Neuronal stem cell (in vitro differentiated cells): ENCODE results near the gene CCDC8. TPM values are rescaled to one million over a fixed set of nuclear protein-coding genes. Genes with fewer than 3 reads are reported as not detected.

Experiments
- DNase-seq: peaks from one replicate; pipeline ENCODE4 v3.0.0-alpha.2; 2013; ENCODE audit warnings: low spot score
- H2AFZ ChIP-seq: one replicate; pipeline ENCODE4 v1.6.1; 2013; ENCODE audit warnings: mild to moderate bottlenecking, low read length, inconsistent platforms
- H2AK5ac ChIP-seq: 2 replicates; pipeline ENCODE4 v1.6.1; 2013; ENCODE audit warnings: low read depth, mild to moderate bottlenecking, inconsistent platforms, low read length, moderate library complexity, mixed read lengths
- H2BK120ac ChIP-seq: 2 replicates; pipeline ENCODE4 v1.6.1; 2013; ENCODE audit warnings: low read depth, mild to moderate bottlenecking, inconsistent platforms, low read length, moderate library complexity, mixed read lengths
- H2BK12ac ChIP-seq: one replicate; pipeline ENCODE4 v1.6.1; 2013; ENCODE audit warnings: low read length, inconsistent platforms
- H2BK15ac ChIP-seq: 2 replicates; pipeline ENCODE4 v1.6.1; 2013; ENCODE audit warnings: mild to moderate bottlenecking, low read length, inconsistent platforms, mixed read lengths
- H2BK5ac ChIP-seq: one replicate; pipeline ENCODE4 v1.6.1; 2013; ENCODE audit warnings: inconsistent platforms, mild to moderate bottlenecking, low read length, moderate library complexity
- H3K14ac ChIP-seq: one replicate; pipeline ENCODE4 v1.6.1; 2013; ENCODE audit warnings: low read length, inconsistent platforms
- H3K18ac ChIP-seq: 2 replicates; pipeline ENCODE4 v1.6.1; 2013; ENCODE audit warnings: low read length, inconsistent platforms
- H3K23ac ChIP-seq: 2 replicates; pipeline ENCODE4 v1.6.1; 2013; ENCODE audit warnings: low read depth, mild to moderate bottlenecking, mixed read lengths, low read length, inconsistent platforms; ENCODE audit not compliant: poor library complexity
- H3K27ac ChIP-seq: replicated peaks from 3 replicates; pipeline ENCODE4 v1.5.1; 2013; ENCODE audit warnings: low read length, inconsistent platforms
- H3K27me3 ChIP-seq, 3 experiments: 2 replicates each; pipeline ENCODE4 v1.6.1; 2013; ENCODE audit warnings: low read length in 3 of 3, mild to moderate bottlenecking in 2 of 3, inconsistent platforms in 1 of 3, low read depth in 1 of 3, mixed read lengths in 1 of 3, moderate library complexity in 1 of 3; ENCODE audit not compliant: control insufficient read depth in 3 of 3, insufficient read depth in 3 of 3
- H3K36me3 ChIP-seq, 2 donors: replicated peaks in 1 of 2; 2 replicates each; pipeline ENCODE4 v1.6.1; 2013; ENCODE audit warnings: low read length in 2 of 2; ENCODE audit not compliant: control insufficient read depth in 2 of 2, insufficient read depth in 2 of 2
- H3K4ac ChIP-seq: 2 replicates; pipeline ENCODE4 v1.6.1; 2013; ENCODE audit warnings: inconsistent platforms, mild to moderate bottlenecking, low read length, moderate library complexity
- H3K4me1 ChIP-seq, 2 donors: 1 replicate in 1 of 2; 2 replicates in 1 of 2; pipeline ENCODE4 v1.6.1; 2013; ENCODE audit warnings: low read length in 2 of 2, low read depth in 1 of 2; ENCODE audit not compliant: control insufficient read depth in 2 of 2, insufficient read depth in 1 of 2
- H3K4me2 ChIP-seq: one replicate; pipeline ENCODE4 v1.6.1; 2013; ENCODE audit warnings: mild to moderate bottlenecking, low read length, inconsistent platforms; ENCODE audit not compliant: insufficient read depth, poor library complexity, severe bottlenecking
- H3K4me3 ChIP-seq, 2 donors: 2 replicates each; pipeline ENCODE4 v1.5.1; 2013; ENCODE audit warnings: low read length in 2 of 2, mild to moderate bottlenecking in 2 of 2, inconsistent platforms in 1 of 2, moderate library complexity in 1 of 2
- H3K79me1 ChIP-seq: one replicate; pipeline ENCODE4 v1.6.1; 2013; ENCODE audit warnings: low read depth, mild to moderate bottlenecking, inconsistent platforms, low read length, moderate library complexity
- H3K9ac ChIP-seq: one replicate; pipeline ENCODE4 v1.6.1; 2013; ENCODE audit warnings: mild to moderate bottlenecking, low read depth, low read length, inconsistent platforms; ENCODE audit not compliant: poor library complexity
- H3K9me3 ChIP-seq, 2 donors: replicated peaks in 1 of 2; 2 replicates each; pipeline versions ENCODE3 to v1.6.1; 2013; ENCODE audit warnings: low read length in 2 of 2, mild to moderate bottlenecking in 2 of 2, inconsistent platforms in 1 of 2, low read depth in 1 of 2, mixed read lengths in 1 of 2, moderate library complexity in 1 of 2; ENCODE audit not compliant: control insufficient read depth in 2 of 2, insufficient read depth in 1 of 2
- H4K8ac ChIP-seq: one replicate; pipeline ENCODE4 v1.6.1; 2013; ENCODE audit warnings: low read depth, mild to moderate bottlenecking, inconsistent platforms, low read length, moderate library complexity
- H4K91ac ChIP-seq: one replicate; pipeline ENCODE4 v1.6.1; 2013; ENCODE audit warnings: low read length, low read depth, mild to moderate bottlenecking, inconsistent platforms; ENCODE audit not compliant: poor library complexity
- WGBS, 2 donors: extraction: QIAGEN DNeasy Blood & Tissue Kit; methylation state at CpG; one replicate each; pipeline ENCODE4 v1.1.7; 2013; ENCODE audit warnings: missing lambda C conversion rate in 2 of 2, mixed read lengths in 1 of 2; ENCODE audit not compliant: insufficient read length in 2 of 2, insufficient replicate concordance in 1 of 2; ENCODE audit errors: extremely low coverage in 2 of 2; 5-methylcytosine and 5-hydroxymethylcytosine counted together
- polyA plus RNA-seq, 2 experiments: library from polyadenylated mRNA; stranded (reverse); fragments of 200-250 nt; gene quantifications; one replicate each; pipeline ENCODE4 v1.2.3, GENCODE V29; 2013

The CCDC8 gene, protein sequence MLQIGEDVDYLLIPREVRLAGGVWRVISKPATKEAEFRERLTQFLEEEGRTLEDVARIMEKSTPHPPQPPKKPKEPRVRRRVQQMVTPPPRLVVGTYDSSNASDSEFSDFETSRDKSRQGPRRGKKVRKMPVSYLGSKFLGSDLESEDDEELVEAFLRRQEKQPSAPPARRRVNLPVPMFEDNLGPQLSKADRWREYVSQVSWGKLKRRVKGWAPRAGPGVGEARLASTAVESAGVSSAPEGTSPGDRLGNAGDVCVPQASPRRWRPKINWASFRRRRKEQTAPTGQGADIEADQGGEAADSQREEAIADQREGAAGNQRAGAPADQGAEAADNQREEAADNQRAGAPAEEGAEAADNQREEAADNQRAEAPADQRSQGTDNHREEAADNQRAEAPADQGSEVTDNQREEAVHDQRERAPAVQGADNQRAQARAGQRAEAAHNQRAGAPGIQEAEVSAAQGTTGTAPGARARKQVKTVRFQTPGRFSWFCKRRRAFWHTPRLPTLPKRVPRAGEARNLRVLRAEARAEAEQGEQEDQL
- 7.0 TPM for polyA plus RNA-seq (2013, experiment 1 of 2)
- 7.6 TPM for polyA plus RNA-seq (2013, experiment 2 of 2)

- H2AFZ ChIP-seq: peak within 1 kb of the TSS; percentile 87
- no peak within 1 kb of the TSS for H4K8ac ChIP-seq
- peak within 1 kb of the TSS; percentile 26 for H3K4ac ChIP-seq
- H2BK12ac ChIP-seq: no peak within 1 kb of the TSS
- peak within 1 kb of the TSS; percentile 79 for H2BK15ac ChIP-seq
- peaks cover 18 to 19% of the 10 kb centered on the region in 2 donors for H3K4me1 ChIP-seq
- peak within 1 kb of the TSS; percentile 95 for H3K9ac ChIP-seq
- H3K14ac ChIP-seq: peak within 1 kb of the TSS; percentile 25
- no peak within 1 kb of the TSS for H4K91ac ChIP-seq
- no peak within 1 kb of the TSS for H2BK120ac ChIP-seq
- peaks cover 2 to 3% of the 10 kb centered on the region in 2 donors for H3K9me3 ChIP-seq
- peaks cover 5 to 23% of the 10 kb centered on the region in 2 donors for H3K36me3 ChIP-seq
- H3K27me3 ChIP-seq: peaks cover 0 to 26% (median 5%) of the 10 kb centered on the region in 3 experiments
- H3K23ac ChIP-seq: peak within 1 kb of the TSS; percentile 50
- H3K4me2 ChIP-seq: peak within 1 kb of the TSS; percentile 92
- peak within 1 kb of the TSS; percentile 90 for H3K18ac ChIP-seq
- DNase-seq: peak; percentile 91
- H3K79me1 ChIP-seq: peaks cover 7% of the 10 kb centered on the region
- peak within 1 kb of the TSS; percentile 83 to 87 for H3K4me3 ChIP-seq
- H2BK5ac ChIP-seq: peak within 1 kb of the TSS; percentile 87
- H3K27ac ChIP-seq: peak within 1 kb of the TSS; percentile 76
- no CpG with 5 or more reads among the region's 46 CpGs for WGBS, 2 donors
- H2AK5ac ChIP-seq: peak within 1 kb of the TSS; percentile 92
These were observed at the start of gene CCDC8 for GRCh38 chr19:46413262-46414031. TSS of gene CCDC8 (minus strand) at chr19:46413564. CDS start at chr19:46412810, 754 bp downstream.

DNA sequence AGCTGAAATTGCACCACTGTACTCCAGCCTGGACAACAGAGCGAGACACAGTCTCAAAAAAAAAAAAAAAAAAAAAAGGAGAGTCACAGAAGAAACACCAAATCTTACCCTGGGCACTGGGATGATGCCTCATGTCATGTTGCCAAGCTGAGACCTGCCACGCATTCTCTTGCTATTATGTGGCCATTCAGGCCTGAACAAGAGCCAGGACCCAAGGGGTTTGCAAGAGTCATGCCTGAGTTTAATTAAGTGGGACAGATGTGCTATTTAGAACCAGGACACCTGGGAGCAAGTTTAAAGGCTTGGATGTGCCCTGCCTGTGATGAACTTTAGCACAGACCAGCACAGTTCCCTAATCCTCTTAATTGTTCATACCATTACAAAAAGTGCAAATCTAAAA lies 48.2 kb upstream of the CCDC8 start:
- no CpG with 5 or more reads among the region's 2 CpGs for WGBS, 2 donors
- H3K79me1 ChIP-seq: peaks cover 2% of the 10 kb centered on the region
- peaks cover 9 to 16% of the 10 kb centered on the region in 2 donors for H3K36me3 ChIP-seq

GRCh38 chr19:46460981-46461380 lies 47.6 kb upstream of the CCDC8 start:
- no peak for DNase-seq

More for the DNA sequence above, 48.2 kb upstream of the CCDC8 start:
- Histone ChIP-seq H2AK5ac (no peak overlapping the region), H2AFZ (no peak overlapping the region), H3K18ac (no peak overlapping the region), H3K14ac (no peak overlapping the region), H2BK15ac (no peak overlapping the region), H2BK120ac (no peak overlapping the region), H2BK5ac (no peak overlapping the region), H3K4me1 (no peaks in the 10 kb centered on the region), H3K23ac (no peak overlapping the region), H3K27me3 (no peaks in the 10 kb centered on the region), H3K4ac (no peak overlapping the region), H3K9me3 (no peaks in the 10 kb centered on the region), H4K91ac (no peak overlapping the region), H3K4me2 (no peak overlapping the region), H4K8ac (no peak overlapping the region), H3K4me3 (no peak overlapping the region), H3K9ac (no peak overlapping the region), H3K27ac (no peak overlapping the region), H2BK12ac (no peak overlapping the region)
- DNase-seq: no peak

More at GRCh38 chr19:46460981-46461380, 47.6 kb upstream of the CCDC8 start:
- Histone ChIP-seq H3K9ac (no peak overlapping the region), H3K4me3 (no peak overlapping the region), H2AK5ac (no peak overlapping the region), H3K14ac (no peak overlapping the region), H3K27ac (no peak overlapping the region), H4K91ac (no peak overlapping the region), H2BK5ac (no peak overlapping the region), H3K4me2 (no peak overlapping the region), H2BK12ac (no peak overlapping the region), H3K36me3 (peaks cover 9 to 11% of the 10 kb centered on the region in 2 donors), H2AFZ (no peak overlapping the region), H2BK15ac (no peak overlapping the region), H3K27me3 (no peaks in the 10 kb centered on the region), H3K18ac (no peak overlapping the region), H3K9me3 (no peaks in the 10 kb centered on the region), H3K4ac (no peak overlapping the region), H3K4me1 (no peaks in the 10 kb centered on the region), H2BK120ac (no peak overlapping the region), H3K23ac (no peak overlapping the region), H3K79me1 (peaks cover 2% of the 10 kb centered on the region), H4K8ac (no peak overlapping the region)
- no CpG with 5 or more reads among the region's 1 CpG for WGBS, 2 donors
